GM12873 (cell line): ENCODE data around the gene CD44.

Experiments
- TF ChIP-seq, protein P1 (sequence below): IDR thresholded peaks from 2 replicates; pipeline ENCODE4 v1.5.1; 2012; ENCODE audit warnings: low read depth, mild to moderate bottlenecking, moderate library complexity, low read length, control low read depth; ENCODE audit not compliant: insufficient read depth; ENCODE audit errors: missing control alignments

The CD44 gene

DNA sequence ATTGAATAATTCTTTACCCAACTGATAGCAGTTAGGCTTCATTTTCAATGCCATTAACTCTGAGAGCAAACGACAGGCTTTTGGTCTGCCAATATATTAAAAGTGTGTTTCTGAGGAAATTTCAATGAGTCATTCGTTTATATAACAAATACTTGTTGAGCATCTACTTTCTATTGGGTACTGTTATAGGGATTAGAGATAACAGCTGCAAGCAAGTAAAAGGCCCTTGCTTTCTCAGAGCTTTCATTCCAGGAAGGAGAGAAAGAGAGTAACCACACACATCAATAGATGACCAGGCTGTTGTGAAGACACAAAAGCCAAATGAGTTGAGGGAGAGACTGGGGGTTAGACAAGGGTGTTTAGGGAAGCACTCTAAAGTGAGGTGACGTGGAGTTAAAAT is 35.7 kb downstream of the CD44 start:
- TF ChIP-seq, protein P1, sequence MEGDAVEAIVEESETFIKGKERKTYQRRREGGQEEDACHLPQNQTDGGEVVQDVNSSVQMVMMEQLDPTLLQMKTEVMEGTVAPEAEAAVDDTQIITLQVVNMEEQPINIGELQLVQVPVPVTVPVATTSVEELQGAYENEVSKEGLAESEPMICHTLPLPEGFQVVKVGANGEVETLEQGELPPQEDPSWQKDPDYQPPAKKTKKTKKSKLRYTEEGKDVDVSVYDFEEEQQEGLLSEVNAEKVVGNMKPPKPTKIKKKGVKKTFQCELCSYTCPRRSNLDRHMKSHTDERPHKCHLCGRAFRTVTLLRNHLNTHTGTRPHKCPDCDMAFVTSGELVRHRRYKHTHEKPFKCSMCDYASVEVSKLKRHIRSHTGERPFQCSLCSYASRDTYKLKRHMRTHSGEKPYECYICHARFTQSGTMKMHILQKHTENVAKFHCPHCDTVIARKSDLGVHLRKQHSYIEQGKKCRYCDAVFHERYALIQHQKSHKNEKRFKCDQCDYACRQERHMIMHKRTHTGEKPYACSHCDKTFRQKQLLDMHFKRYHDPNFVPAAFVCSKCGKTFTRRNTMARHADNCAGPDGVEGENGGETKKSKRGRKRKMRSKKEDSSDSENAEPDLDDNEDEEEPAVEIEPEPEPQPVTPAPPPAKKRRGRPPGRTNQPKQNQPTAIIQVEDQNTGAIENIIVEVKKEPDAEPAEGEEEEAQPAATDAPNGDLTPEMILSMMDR: no peak

DNA sequence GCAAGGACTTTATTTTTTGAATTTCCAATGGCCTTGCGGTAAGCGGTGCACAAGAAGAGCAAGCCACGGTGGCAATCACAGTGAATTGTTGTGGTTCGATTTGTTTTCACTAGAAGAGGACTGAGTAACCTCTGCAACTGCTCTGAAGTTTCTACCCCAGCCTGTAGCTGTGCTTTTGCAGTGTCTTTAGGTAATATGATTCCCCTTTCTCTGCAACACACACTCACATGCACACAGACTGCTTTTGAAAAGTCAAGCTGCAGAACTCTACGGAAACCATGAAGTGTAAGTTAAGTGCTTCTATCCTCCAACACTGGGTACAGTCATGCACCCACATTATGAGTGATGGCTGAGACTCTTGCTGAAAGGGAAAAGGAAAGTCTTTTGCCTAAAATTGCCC is 38.4 kb downstream of the CD44 start:
- TF ChIP-seq, protein P1: no peak

DNA sequence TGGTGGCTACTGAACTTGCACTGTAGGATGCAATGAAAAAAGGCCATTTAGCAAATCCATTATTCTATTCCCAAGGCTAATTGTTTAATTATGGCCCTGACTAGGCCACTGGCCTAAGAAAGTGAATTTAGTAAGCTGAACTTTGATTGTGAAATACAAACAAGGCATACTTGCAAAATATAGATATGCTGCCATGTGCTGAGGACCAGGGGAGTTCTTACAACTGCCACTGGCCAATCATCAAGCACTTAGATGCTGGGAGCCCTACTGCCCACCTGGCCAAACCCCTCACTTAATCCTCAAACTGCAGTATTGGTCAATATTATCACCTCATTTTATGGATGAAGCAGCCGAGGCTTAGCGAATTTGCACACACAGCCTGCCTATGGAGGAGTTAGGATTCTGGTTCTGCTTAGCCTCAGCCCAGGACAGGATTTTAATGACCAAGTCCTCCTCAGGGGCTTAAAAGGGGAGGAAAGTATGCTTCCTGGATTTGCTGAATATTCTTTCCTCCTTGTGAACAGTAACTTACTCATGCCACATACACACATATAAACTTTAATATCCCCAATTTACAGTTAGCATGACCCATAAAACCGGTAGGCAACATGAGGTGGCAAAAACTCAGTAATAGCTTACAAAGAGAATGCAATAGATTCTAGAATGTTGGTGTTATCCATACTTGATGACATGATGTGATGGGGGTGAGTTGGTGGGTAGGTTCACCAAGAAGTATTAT is 39.3 kb downstream of the CD44 start:
- TF ChIP-seq, protein P1: no peak

DNA sequence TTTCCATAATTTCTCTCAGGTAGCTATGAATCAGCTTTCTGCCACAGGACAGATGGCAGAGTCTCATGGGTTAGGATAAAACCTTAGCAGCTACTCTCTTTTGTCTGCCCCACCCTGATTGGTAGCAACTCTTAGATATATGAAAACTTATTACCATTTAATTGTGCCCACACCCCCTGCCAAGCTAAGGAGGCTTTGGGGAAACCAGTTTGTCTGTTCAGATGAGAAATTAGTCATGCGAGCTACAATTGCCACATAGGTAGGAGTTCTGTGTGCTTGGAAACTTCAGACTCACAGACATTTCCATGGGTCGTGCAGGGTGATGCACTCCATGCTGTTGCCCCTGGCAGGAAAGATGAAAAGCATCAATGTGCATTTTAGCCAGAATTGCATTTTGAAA is 39.9 kb downstream of the CD44 start:
- TF ChIP-seq, protein P1: no peak

DNA sequence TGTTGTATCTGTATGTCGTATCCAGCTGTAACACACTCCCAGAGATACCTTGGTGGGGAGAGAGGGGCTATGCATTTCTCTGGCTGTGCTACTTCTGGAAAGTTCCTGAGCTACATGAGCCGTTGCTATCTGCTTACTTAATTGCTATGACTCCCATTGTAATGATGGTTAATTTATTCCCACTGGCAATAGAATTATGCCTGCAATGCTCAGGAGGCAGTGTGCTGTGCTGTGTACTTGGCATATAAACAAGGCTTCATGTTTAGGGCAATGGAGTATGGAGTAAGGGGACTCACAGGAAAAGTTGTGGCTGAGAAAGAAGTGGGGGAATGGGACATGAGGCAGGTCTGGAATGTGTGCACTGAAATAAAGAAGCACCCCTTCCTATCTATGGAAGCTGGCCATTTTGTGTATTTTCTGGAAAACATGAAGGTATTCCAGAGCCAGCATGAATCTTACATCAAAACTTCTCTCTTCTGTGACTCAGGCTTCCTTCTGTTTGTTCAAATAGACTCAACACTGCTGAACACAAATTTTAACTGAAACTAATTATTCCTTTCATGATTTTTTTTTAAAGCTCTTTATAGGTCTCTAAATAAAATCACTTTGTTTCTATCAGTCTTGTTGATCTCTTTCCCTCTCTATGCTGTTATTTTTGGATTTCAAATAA is 40.6 kb downstream of the CD44 start:
- TF ChIP-seq, protein P1: no peak

DNA sequence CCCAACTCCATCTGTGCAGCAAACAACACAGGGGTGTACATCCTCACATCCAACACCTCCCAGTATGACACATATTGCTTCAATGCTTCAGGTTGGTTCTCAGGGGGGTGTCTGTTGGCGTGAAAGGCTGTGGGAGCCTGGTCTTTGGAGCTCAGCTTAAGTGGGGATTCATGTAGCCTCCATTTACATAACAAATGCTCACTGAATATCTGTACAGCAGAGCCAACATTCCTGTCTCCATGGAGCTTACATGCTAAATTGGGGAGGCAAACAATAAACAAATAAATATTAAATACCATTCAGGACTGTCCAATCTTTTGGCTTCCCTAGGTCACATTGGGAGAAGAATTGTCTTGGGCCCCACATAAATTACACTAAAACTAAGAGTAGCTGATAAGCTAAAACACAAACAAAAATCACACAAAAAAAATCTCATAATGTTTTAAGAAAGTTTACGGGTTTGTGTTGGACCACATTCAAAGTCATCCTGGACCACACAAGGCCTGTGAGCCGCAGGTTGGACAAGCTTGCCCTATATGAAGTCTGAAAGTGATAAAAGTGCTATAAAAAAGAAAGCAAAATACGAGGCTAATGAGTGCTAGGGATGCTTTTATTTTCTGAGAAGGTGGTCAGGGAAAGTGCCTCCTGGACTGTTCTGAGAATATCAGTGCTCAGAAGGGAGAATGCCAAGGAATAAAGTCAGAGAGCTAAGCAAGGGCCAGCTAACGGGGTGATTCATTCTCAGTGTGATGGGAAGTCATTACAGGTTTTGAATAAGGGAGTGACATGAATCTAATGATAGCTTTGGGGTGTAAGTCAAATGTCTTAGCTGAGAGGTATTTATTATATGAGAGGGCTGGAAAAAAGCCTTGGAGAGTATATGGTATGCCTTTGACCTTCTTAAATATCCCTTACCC is 41.6 kb downstream of the CD44 start:
- TF ChIP-seq, protein P1: no peak
